OCI-LY7 (cell line): Measurements from ENCODE around the gene KATNBL1. TPM values are rescaled to one million over a fixed set of nuclear protein-coding genes. Genes with fewer than 3 reads are reported as not detected.
A peak's percentile ranks its signal among the peaks of the same experiment; 100 is the strongest.

ENCODE experiments used
- BruUV-seq: library from RNA; stranded (reverse); fragments of 400-500 nt; replicated peaks from 2 replicates; lab custom pipeline; 2021; lab: Mats Ljungman, UMichigan
- CTCF ChIA-PET: fragments of 300-600 bp; sonication (Branson Sonifier 250); formaldehyde crosslinking; loops from one replicate; lab custom pipeline; 2022; ENCODE audit warnings: antibody characterized with exemption; ENCODE audit not compliant: unreplicated experiment; lab: Charles Lee
- POLR2A ChIA-PET: fragments of 300-600 bp; sonication (Branson Sonifier 250); formaldehyde crosslinking; loops from one replicate; lab custom pipeline; 2022; ENCODE audit warnings: antibody characterized with exemption; lab: Charles Lee
- DNase-seq: peaks from one replicate; pipeline ENCODE4 v3.0.0-alpha.2; 2015; ENCODE audit warnings: low spot score
- H2AFZ ChIP-seq: fragments of 200-600 bp; sonication (generic), shearing (Covaris generic); 2 replicates; pipeline ENCODE4 v1.6.1; 2014; ENCODE audit warnings: mild to moderate bottlenecking, antibody characterized with exemption, low read length, moderate library complexity
- H3K27ac ChIP-seq: fragments of 200-600 bp; sonication (generic); 2 replicates; pipeline ENCODE4 v1.5.1; 2014; ENCODE audit warnings: mixed run types, low read depth, mild to moderate bottlenecking, moderate library complexity, low read length, inconsistent platforms; ENCODE audit not compliant: poor library complexity, severe bottlenecking
- H3K36me3 ChIP-seq: fragments of 200-600 bp; sonication (generic); 2 replicates; pipeline ENCODE4 v1.6.1; 2014; ENCODE audit warnings: mild to moderate bottlenecking, antibody characterized with exemption, low read length, moderate library complexity, mixed read lengths; ENCODE audit not compliant: insufficient read depth
- H3K4me1 ChIP-seq: fragments of 200-600 bp; sonication (generic); 2 replicates; pipeline ENCODE4 v1.5.1; 2014; ENCODE audit warnings: mild to moderate bottlenecking, low read length; ENCODE audit not compliant: insufficient read depth, poor library complexity, severe bottlenecking
- H3K4me2 ChIP-seq: fragments of 200-600 bp; sonication (generic); 2 replicates; pipeline ENCODE4 v1.6.1; 2014; ENCODE audit warnings: mild to moderate bottlenecking, low read length
- H3K4me3 ChIP-seq: fragments of 200-600 bp; sonication (generic); 2 replicates; pipeline ENCODE4 v1.5.1; 2014; ENCODE audit warnings: mild to moderate bottlenecking, low read depth, low read length; ENCODE audit not compliant: poor library complexity, severe bottlenecking
- H3K79me2 ChIP-seq: fragments of 200-600 bp; sonication (generic); 2 replicates; pipeline ENCODE4 v1.6.1; 2016; ENCODE audit warnings: low read depth, mild to moderate bottlenecking, low read length, moderate library complexity, mixed read lengths; ENCODE audit not compliant: insufficient read depth
- H3K9me2 ChIP-seq: fragments of 200-600 bp; sonication (generic); 2 replicates; pipeline ENCODE4 v1.6.1; 2016; ENCODE audit warnings: mild to moderate bottlenecking, low read length, mixed read lengths; ENCODE audit not compliant: insufficient read depth
- H3K9me3 ChIP-seq: fragments of 200-600 bp; sonication (generic); 2 replicates; pipeline ENCODE4 v1.6.1; 2014; ENCODE audit warnings: mild to moderate bottlenecking, mixed run types, low read length, mixed read lengths
- H4K20me1 ChIP-seq: fragments of 200-600 bp; sonication (generic); 2 replicates; pipeline ENCODE4 v1.6.1; 2014; ENCODE audit warnings: mild to moderate bottlenecking, antibody characterized with exemption, low read length, moderate library complexity, mixed read lengths; ENCODE audit not compliant: insufficient read depth
- CTCF ChIP-seq: fragments of 200-600 bp; sonication (generic); conservative IDR thresholded peaks from 2 replicates; pipeline ENCODE4 v1.5.1; 2014; ENCODE audit warnings: mild to moderate bottlenecking, antibody characterized with exemption, low read length, moderate library complexity, mixed read lengths
- EZH2phosphoT487 ChIP-seq: fragments of 200-600 bp; sonication (generic); IDR thresholded peaks from 2 replicates; pipeline ENCODE4 v1.6.1; 2018; ENCODE audit warnings: low read depth, borderline replicate concordance, mild to moderate bottlenecking, mixed run types, antibody characterized with exemption, low read length, moderate library complexity, mixed read lengths
- intact Hi-C: fragments of 100-400 bp; cut with micrococcal nuclease; formaldehyde crosslinking; loops from one replicate; pipeline ENCODE4 v1.10.0; 2022; ENCODE audit not compliant: unreplicated experiment
- total RNA-seq, 2 experiments: library from RNA; depleted of rRNA in 1 of 2; stranded (reverse); fragments of >200 nt in 1 of 2; shearing (Covaris generic) in 1 of 2; gene quantifications; 2 replicates each; pipeline ENCODE4 v1.2.3, GENCODE V29; 2014 to 2022

KATNBL1 gene
- total RNA-seq, 2 experiments from 2014 or later: 44.8 to 64.6 TPM

GRCh38 chr15:34241376-34242330 is 31.8 kb upstream of the KATNBL1 start:
- Histone ChIP-seq H3K9me2 (no peaks in the 10 kb centered on the region), H3K4me2 (no peak overlapping the region), H3K4me1 (no peaks in the 10 kb centered on the region), H2AFZ (no peak overlapping the region), H3K4me3 (no peak overlapping the region), H3K36me3 (no peaks in the 10 kb centered on the region), H3K27ac (no peak overlapping the region), H3K9me3 (no peaks in the 10 kb centered on the region), H3K79me2 (no peaks in the 10 kb centered on the region), H4K20me1 (no peaks in the 10 kb centered on the region)
- peak; percentile 57 for DNase-seq
- CTCF ChIA-PET: no interaction called here
- BruUV-seq: no TSS peak
- no peak for TF ChIP-seq EZH2phosphoT487
- peak; percentile 88 for TF ChIP-seq CTCF
- POLR2A ChIA-PET: interaction anchor here (0.6 to 2.2 kb wide), 5 partner anchors 17 to 692 kb away, joined by 3 to 6 read pairs (median 3); partner anchors contain the start of gene EMC4
- intact Hi-C loops: loop anchor here (5.0 kb wide), 1 partner anchor 131 kb away; no protein-coding TSS in a partner anchor

GRCh38 chr15:34240537-34240936 is 30.6 kb upstream of the KATNBL1 start:
- H4K20me1 ChIP-seq: no peaks in the 10 kb centered on the region
- H3K79me2 ChIP-seq: no peaks in the 10 kb centered on the region
- CTCF ChIA-PET: no interaction called here
- intact Hi-C loops: loop anchor here (5.0 kb wide), 1 partner anchor 132 kb away; no protein-coding TSS in a partner anchor
- no peak overlapping the region for H3K4me3 ChIP-seq
- H3K9me2 ChIP-seq: no peaks in the 10 kb centered on the region
- peaks cover 3% of the 10 kb centered on the region; the same call in 1 of the 2 replicates for H3K36me3 ChIP-seq
- POLR2A ChIA-PET: interaction anchor here (0.8 to 2.2 kb wide), 3 partner anchors 16 to 88 kb away, joined by 3 to 6 read pairs (median 4); partner anchors contain the start of gene EMC4
- no peak overlapping the region for H2AFZ ChIP-seq
- no peaks in the 10 kb centered on the region for H3K9me3 ChIP-seq
- BruUV-seq: no TSS peak
- TF ChIP-seq EZH2phosphoT487: no peak
- no peak for TF ChIP-seq CTCF
- no peaks in the 10 kb centered on the region for H3K4me1 ChIP-seq
- no peak for DNase-seq
- no peak overlapping the region for H3K27ac ChIP-seq
- no peak overlapping the region for H3K4me2 ChIP-seq
